Upper lobe of right lung (tissue), 1 donor: Measurements from ENCODE around the gene TRNT1. TPM values are rescaled to one million over a fixed set of nuclear protein-coding genes. Genes with fewer than 3 reads are reported as not detected.

ENCODE experiments used
- ATAC-seq: fragments of 200-7000 bp; cut with Tn5 transposase; one replicate; pipeline ENCODE4 v1.9.1; 2020; ENCODE audit warnings: mild to moderate bottlenecking, moderate library complexity
- DNase-seq: peaks from one replicate; pipeline ENCODE4 v3.0.0-alpha.2; 2020
- H3K27ac ChIP-seq: fragments of 200-600 bp; one replicate; pipeline ENCODE4 v1.8.0; 2022
- H3K27me3 ChIP-seq: fragments of 200-600 bp; one replicate; pipeline ENCODE4 v1.8.0; 2022; ENCODE audit warnings: mild to moderate bottlenecking
- H3K36me3 ChIP-seq: fragments of 200-600 bp; one replicate; pipeline ENCODE4 v1.8.0; 2022
- H3K4me1 ChIP-seq: fragments of 200-600 bp; one replicate; pipeline ENCODE4 v1.8.0; 2022
- H3K4me3 ChIP-seq: fragments of 200-600 bp; one replicate; pipeline ENCODE4 v1.8.0; 2022; ENCODE audit warnings: mild to moderate bottlenecking
- H3K9me3 ChIP-seq: fragments of 200-600 bp; one replicate; pipeline ENCODE4 v1.8.0; 2022
- intact Hi-C: fragments of 100-400 bp; cut with DNase I; formaldehyde crosslinking; loops from one replicate; pipeline ENCODE4 v1.11.0; 2022
- total RNA-seq: library from RNA; stranded (reverse); fragmentation: NEBNext Ultra II Directional; extraction: Animal tissue kit (Norgen Biotek cat#: 25700); gene quantifications from one replicate; pipeline ENCODE4 v1.2.1, GENCODE V29; 2021
- TF ChIP-seq, protein P1 (sequence below): fragments of 200-600 bp; IDR thresholded peaks from one replicate; pipeline ENCODE4 v1.8.0; 2022; ENCODE audit warnings: antibody characterized with exemption
- donor health status: DM: no; HTN: yes; CAD: no; lungs with severe emphysema.

TRNT1 gene
- total RNA-seq, 1 donor from 2014 or later: 27.3 TPM

GRCh38 chr3:3101660-3102458, 24.9 kb upstream of the TRNT1 start:
- Histone ChIP-seq H3K4me1 (no peaks in the 10 kb centered on the region), H3K27ac (no peak overlapping the region), H3K27me3 (no peaks in the 10 kb centered on the region), H3K9me3 (no peaks in the 10 kb centered on the region), H3K36me3 (no peaks in the 10 kb centered on the region), H3K4me3 (no peak overlapping the region)
- intact Hi-C loops: no loop called here
- no peak for ATAC-seq
- DNase-seq: no peak
- TF ChIP-seq, protein P1, sequence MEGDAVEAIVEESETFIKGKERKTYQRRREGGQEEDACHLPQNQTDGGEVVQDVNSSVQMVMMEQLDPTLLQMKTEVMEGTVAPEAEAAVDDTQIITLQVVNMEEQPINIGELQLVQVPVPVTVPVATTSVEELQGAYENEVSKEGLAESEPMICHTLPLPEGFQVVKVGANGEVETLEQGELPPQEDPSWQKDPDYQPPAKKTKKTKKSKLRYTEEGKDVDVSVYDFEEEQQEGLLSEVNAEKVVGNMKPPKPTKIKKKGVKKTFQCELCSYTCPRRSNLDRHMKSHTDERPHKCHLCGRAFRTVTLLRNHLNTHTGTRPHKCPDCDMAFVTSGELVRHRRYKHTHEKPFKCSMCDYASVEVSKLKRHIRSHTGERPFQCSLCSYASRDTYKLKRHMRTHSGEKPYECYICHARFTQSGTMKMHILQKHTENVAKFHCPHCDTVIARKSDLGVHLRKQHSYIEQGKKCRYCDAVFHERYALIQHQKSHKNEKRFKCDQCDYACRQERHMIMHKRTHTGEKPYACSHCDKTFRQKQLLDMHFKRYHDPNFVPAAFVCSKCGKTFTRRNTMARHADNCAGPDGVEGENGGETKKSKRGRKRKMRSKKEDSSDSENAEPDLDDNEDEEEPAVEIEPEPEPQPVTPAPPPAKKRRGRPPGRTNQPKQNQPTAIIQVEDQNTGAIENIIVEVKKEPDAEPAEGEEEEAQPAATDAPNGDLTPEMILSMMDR: no peak

DNA sequence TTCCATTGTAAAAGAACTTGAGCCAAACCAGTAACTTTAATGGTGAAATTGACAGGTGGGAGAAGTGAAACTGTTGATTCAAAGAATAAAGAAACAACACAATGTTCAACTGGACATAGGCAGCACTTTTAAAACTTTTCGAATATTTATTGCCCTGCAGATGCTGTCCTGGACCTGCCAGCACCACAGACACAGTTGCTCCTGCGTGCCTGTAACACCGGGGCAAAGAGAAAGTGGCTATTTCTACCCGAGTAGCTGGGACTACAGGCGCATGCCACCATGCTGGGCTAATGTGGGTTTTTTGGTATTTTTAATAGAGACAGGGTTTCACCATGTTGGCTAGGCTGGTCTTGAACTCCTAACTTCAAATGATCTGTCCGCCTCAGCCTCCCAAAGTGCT, 24.0 kb upstream of the TRNT1 start:
- DNase-seq (no peak), ATAC-seq (no peak)
- no peaks in the 10 kb centered on the region for H3K27me3 ChIP-seq
- H3K27ac ChIP-seq: no peak overlapping the region
- no peaks in the 10 kb centered on the region for H3K36me3 ChIP-seq
- no peak overlapping the region for H3K4me3 ChIP-seq
- TF ChIP-seq, protein P1: no peak
- no peaks in the 10 kb centered on the region for H3K4me1 ChIP-seq
- intact Hi-C loops: no loop called here
- H3K9me3 ChIP-seq: no peaks in the 10 kb centered on the region

DNA sequence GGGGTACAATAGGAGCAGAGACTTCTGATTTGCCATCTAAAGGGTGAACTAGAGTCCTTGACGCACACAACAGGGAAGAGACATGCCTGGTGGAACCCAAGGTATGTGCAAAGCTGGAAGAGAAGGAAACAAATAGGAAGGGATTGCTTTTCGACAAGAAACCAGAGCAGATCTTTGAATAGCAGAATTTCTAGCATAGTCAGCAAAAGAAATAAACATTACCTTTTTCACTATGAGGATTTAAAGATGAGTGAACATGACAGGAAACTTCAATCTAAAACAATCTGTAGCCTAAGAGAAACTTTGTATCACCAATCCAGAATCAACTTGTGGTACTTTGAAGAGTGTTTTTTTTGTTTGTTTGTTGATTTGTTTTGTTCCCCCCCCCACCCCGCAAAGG, 21.5 kb upstream of the TRNT1 start:
- no peak for ATAC-seq
- intact Hi-C loops: no loop called here

DNA sequence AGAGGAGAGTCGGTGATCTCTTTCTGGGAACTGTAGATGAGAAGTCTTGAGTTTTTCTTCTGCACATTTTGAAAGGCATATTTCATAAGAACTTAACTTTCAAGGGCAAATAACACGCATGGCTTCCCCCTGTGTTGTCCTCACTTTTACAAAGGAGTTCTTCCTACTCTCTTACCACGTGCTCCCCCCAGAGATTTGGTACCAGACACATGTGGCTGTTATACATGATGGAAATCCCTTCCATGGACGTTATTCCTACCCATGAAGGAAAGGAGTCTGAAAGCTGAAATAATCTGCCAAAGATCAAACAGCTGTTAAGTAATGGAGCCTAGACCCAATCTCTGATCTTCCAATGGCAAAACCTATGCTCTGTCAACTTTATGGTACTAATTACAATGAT, 20.9 kb upstream of the TRNT1 start:
- Histone ChIP-seq H3K9me3 (no peaks in the 10 kb centered on the region), H3K4me1 (no peaks in the 10 kb centered on the region), H3K27ac (no peak overlapping the region), H3K36me3 (no peaks in the 10 kb centered on the region), H3K4me3 (no peak overlapping the region), H3K27me3 (no peaks in the 10 kb centered on the region)
- ATAC-seq (no peak), DNase-seq (no peak)
- TF ChIP-seq, protein P1: no peak
- intact Hi-C loops: no loop called here

More for the DNA sequence above, 21.5 kb upstream of the TRNT1 start:
- Histone ChIP-seq H3K4me1 (no peaks in the 10 kb centered on the region), H3K27me3 (no peaks in the 10 kb centered on the region), H3K4me3 (no peak overlapping the region), H3K27ac (no peak overlapping the region), H3K36me3 (no peaks in the 10 kb centered on the region), H3K9me3 (no peaks in the 10 kb centered on the region)
- DNase-seq: no peak
- TF ChIP-seq, protein P1: no peak

- Histone ChIP-seq H3K9me3 (no peaks in the 10 kb centered on the region), H3K27me3 (no peaks in the 10 kb centered on the region), H3K27ac (no peak overlapping the region), H3K4me1 (no peaks in the 10 kb centered on the region), H3K4me3 (no peak overlapping the region), H3K36me3 (no peaks in the 10 kb centered on the region)
- DNase-seq: no peak
- intact Hi-C loops: no loop called here
- TF ChIP-seq, protein P1: no peak
- ATAC-seq: no peak
Measured at GRCh38 chr3:3107181-3107580, 19.6 kb upstream of the TRNT1 start.

DNA sequence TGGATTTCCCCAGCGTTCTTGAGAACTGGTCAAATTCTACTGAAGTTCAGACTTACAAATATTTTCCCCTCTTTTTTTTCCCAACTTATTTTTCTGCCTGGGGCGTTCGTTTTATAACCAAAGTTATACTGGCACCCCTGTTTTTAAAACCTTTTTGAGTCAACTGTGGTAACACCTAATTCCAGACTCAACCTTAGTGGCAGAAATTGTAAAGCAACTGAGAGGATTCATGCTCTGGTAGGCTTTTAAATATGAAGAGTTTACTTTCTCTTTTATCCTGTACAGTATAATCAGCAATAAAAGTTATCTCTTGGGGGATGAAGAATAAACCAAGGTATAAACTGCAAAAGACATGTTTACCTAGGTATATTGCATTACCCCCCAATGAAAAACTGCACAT, 18.9 kb upstream of the TRNT1 start:
- Histone ChIP-seq H3K9me3 (no peaks in the 10 kb centered on the region), H3K4me1 (no peaks in the 10 kb centered on the region), H3K4me3 (no peak overlapping the region), H3K27me3 (no peaks in the 10 kb centered on the region), H3K36me3 (no peaks in the 10 kb centered on the region), H3K27ac (no peak overlapping the region)
- TF ChIP-seq, protein P1: no peak
- no peak for DNase-seq
- ATAC-seq: no peak
- intact Hi-C loops: no loop called here
